ENCODE results near the gene PTTG1. TPM values are rescaled to one million over a fixed set of nuclear protein-coding genes. Genes with fewer than 3 reads are reported as not detected.
"Not testable (repeated sequence)": the region's sequence is repeated elsewhere in the genome, so short reads cannot be mapped to it uniquely, and the experiment has no call there.

The PTTG1 gene
- total and polyA plus RNA-seq, 4 experiments from 2014 or later, result 9.2 to 20.2 (median 15.8) TPM

DNA sequence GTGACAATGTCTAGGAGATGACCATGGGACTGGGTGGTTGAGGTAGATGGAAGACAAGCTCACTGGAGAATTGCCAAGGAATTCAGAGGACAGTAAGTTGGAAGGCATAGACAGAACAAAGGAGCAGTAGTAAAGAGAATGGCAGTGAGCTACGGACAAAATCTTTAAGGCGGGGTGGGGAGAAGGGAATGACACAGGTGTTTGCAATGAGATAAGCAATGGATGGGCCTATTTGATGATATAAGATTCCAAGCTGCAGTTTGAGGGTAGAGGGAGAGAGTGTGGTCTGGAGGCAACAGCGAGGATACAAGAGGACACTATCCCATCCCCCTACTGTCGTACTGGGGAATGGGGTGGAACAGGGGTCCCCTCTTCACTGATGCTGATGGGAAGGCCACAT is 14.4 kb downstream of the PTTG1 start:
- peaks cover 7% of the 10 kb centered on the region in 2 donors for H3K27me3 Mint-ChIP-seq
- H3K4me3 Mint-ChIP-seq, result no peak overlapping the region
- ChIA-PET POLR2A (ENCODE audit: partially characterized antibody) (interaction anchor here (0.7 kb wide), 1 partner anchor 14 kb away, joined by 4 read pairs; the partner anchor contains the start of gene PTTG1), CTCF (ENCODE audit: partially characterized antibody) (interaction anchor here (0.8 kb wide), 1 partner anchor 11 kb away, joined by 3 read pairs; no protein-coding TSS in a partner anchor)
- DNase-seq, result no peak
- Histone ChIP-seq H3K27me3 (ENCODE audit: insufficient read depth, low read length) (no peaks in the 10 kb centered on the region), H3K27ac (ENCODE audit: low read depth, low read length) (no peak overlapping the region), H3K4me3 (ENCODE audit: low read length in 2 of 2) (no peak overlapping the region), H3K4me1 (ENCODE audit: insufficient read depth, low read length) (peaks cover 2% of the 10 kb centered on the region), H3K9me3 (ENCODE audit: control insufficient read depth in 1 of 2, low read length in 2 of 2) (no peaks in the 10 kb centered on the region), H3K36me3 (ENCODE audit: insufficient read depth, low read length) (no peaks in the 10 kb centered on the region)
- intact Hi-C loops (cut with micrococcal nuclease), result loop anchor here (5.0 to 10.0 kb wide), 3 partner anchors 239 to 1256 kb away; partner anchors contain the start of gene GABRB2
- H3K36me3 Mint-ChIP-seq, result peaks cover 0 to 2% of the 10 kb centered on the region in 2 donors
- H3K9me3 Mint-ChIP-seq, result no peaks in the 10 kb centered on the region
- peaks cover 5 to 14% (median 8%) of the 10 kb centered on the region in 4 donors for H3K4me1 Mint-ChIP-seq
- H3K27ac Mint-ChIP-seq, result no peak overlapping the region

DNA sequence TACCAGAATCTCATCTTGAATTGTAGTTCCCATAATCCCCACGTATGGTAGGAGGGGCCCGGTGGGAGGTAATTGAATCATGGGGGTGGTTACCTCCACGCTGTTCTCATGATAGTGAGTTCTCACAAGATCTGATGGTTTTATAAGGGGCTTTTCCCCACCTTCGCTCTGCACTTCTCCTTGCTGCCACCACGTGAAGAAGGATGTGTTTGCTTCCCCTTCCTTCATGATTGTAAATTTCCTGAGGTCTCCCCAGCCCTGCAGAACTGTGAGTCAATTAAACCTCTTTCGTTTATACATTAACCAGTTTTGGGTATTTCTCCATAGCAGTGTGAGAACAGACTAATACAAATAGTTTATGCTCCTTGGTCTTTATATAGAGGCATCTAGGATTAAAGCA is 15.0 kb downstream of the PTTG1 start:
- DNase-seq; H3K27me3 Mint-ChIP-seq; H3K9me3 Mint-ChIP-seq; H3K4me3 ChIP-seq (ENCODE audit: low read length in 2 of 2); H3K9me3 ChIP-seq (ENCODE audit: control insufficient read depth in 1 of 2, low read length in 2 of 2); H3K27ac ChIP-seq (ENCODE audit: low read depth, low read length); H3K36me3 ChIP-seq (ENCODE audit: insufficient read depth, low read length); H3K4me3 Mint-ChIP-seq; H3K36me3 Mint-ChIP-seq; POLR2A ChIA-PET (ENCODE audit: partially characterized antibody); H3K27me3 ChIP-seq (ENCODE audit: insufficient read depth, low read length); H3K4me1 ChIP-seq (ENCODE audit: insufficient read depth, low read length): not testable (repeated sequence)
- Mint-ChIP-seq H3K27ac (peak overlapping the region in 1 of 7 donors; percentile 24), H3K4me1 (peaks cover 7 to 17% (median 12%) of the 10 kb centered on the region in 4 donors)
- CTCF ChIA-PET (ENCODE audit: partially characterized antibody), result interaction anchor here (3.3 to 6.3 kb wide), 4 partner anchors 13 to 73 kb away, joined by 29 to 239 read pairs (median 135); partner anchors contain the start of genes PTTG1 and SLU7
- intact Hi-C loops (cut with micrococcal nuclease), result loop anchor here (5.0 to 10.0 kb wide), 3 partner anchors 238 to 1256 kb away; partner anchors contain the start of gene GABRB2

- Histone ChIP-seq H3K27me3 (ENCODE audit: insufficient read depth, low read length) (no peaks in the 10 kb centered on the region), H3K36me3 (ENCODE audit: insufficient read depth, low read length) (no peaks in the 10 kb centered on the region), H3K4me1 (ENCODE audit: insufficient read depth, low read length) (peaks cover 10% of the 10 kb centered on the region), H3K4me3 (ENCODE audit: low read length in 2 of 2) (no peak overlapping the region), H3K9me3 (ENCODE audit: control insufficient read depth in 1 of 2, low read length in 2 of 2) (no peaks in the 10 kb centered on the region), H3K27ac (ENCODE audit: low read depth, low read length) (no peak overlapping the region)
- Mint-ChIP-seq H3K27ac (no peak overlapping the region), H3K9me3 (no peaks in the 10 kb centered on the region), H3K36me3 (peaks cover 0 to 2% of the 10 kb centered on the region in 2 donors), H3K4me1 (peaks cover 7 to 19% (median 12%) of the 10 kb centered on the region in 4 donors), H3K27me3 (peaks cover 7% of the 10 kb centered on the region in 2 donors), H3K4me3 (peak overlapping the region in 1 of 8 donors; percentile 18)
- CTCF ChIA-PET (ENCODE audit: partially characterized antibody), result interaction anchor here (1.1 to 6.3 kb wide), 10 partner anchors 11 to 350 kb away, joined by 3 to 239 read pairs (median 28); partner anchors contain the start of genes PTTG1 and SLU7
- no peak for DNase-seq
- POLR2A ChIA-PET (ENCODE audit: partially characterized antibody), result interaction anchor here (2.4 kb wide), 1 partner anchor 70 kb away, joined by 14 read pairs; no protein-coding TSS in a partner anchor
- intact Hi-C loops (cut with micrococcal nuclease), result loop anchor here (5.0 to 10.0 kb wide), 3 partner anchors 238 to 1255 kb away; partner anchors contain the start of gene GABRB2
Measured at GRCh38 chr5:160437271-160437670, 15.6 kb downstream of the PTTG1 start.

DNA sequence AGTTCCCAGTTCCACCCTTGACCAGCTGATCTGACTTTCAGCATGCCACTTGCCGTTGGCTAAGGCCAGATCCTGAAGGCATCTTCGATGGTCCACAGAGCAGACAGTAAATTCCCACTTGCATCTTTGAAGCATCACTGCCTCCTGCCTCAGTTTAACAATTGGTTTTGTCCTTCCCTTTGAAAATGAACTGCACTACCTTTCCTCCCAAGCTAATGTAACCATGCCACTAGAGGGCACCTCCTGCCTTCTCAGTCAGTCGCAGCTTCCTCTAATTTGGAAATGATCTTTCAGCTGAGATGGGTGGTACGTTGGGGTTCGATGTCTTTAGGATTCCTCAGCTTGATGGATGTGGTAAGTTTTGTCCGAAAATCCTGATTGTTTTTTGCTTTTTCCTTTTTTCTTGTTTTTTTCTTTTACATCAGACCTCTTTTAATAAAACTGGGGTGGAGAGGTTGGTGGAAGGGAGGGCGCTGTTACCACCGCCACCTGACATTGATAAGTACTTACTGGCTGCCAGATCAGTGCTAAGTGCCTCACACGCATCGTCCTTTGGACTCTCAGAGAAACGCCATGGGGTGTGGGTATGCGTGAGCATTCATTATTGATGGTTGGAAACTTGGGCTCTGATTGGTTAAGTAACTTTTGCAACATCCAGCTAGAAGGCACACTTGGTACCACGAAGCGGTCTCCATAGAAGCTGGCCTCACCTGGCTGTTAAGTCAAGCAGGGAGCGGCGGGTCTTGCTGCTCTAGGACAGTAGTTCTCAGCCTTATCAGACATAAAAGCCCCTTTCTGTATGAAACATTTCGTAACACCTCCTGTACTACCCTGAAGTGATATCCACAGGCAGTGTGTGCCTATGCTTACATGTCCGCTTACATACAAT is 16.9 kb downstream of the PTTG1 start:
- Histone ChIP-seq H3K9me3 (ENCODE audit: control insufficient read depth in 1 of 2, low read length in 2 of 2) (no peaks in the 10 kb centered on the region), H3K36me3 (ENCODE audit: insufficient read depth, low read length) (no peaks in the 10 kb centered on the region), H3K27ac (ENCODE audit: low read depth, low read length) (peak overlapping the region; percentile 33), H3K4me1 (ENCODE audit: insufficient read depth, low read length) (peaks cover 10% of the 10 kb centered on the region), H3K4me3 (ENCODE audit: low read length in 2 of 2) (peak overlapping the region; percentile 48 to 85), H3K27me3 (ENCODE audit: insufficient read depth, low read length) (no peaks in the 10 kb centered on the region)
- intact Hi-C loops (cut with micrococcal nuclease), result loop anchor here (1.0 to 10.0 kb wide), 7 partner anchors 17 to 1254 kb away; partner anchors contain the start of genes GABRB2 and PTTG1
- POLR2A ChIA-PET (ENCODE audit: partially characterized antibody), result interaction anchor here (0.8 to 3.7 kb wide), 12 partner anchors 9 to 1231 kb away, joined by 3 to 34 read pairs (median 8); partner anchors contain the start of genes PTTG1 and SLU7
- peak overlapping the region; percentile 84 to 97 (median 89) for H3K27ac Mint-ChIP-seq
- peak; percentile 61 to 70 (median 67) for DNase-seq
- CTCF ChIA-PET (ENCODE audit: partially characterized antibody), result interaction anchor here (0.6 to 6.3 kb wide), 40 partner anchors 9 to 532 kb away, joined by 3 to 239 read pairs (median 6); partner anchors contain the start of genes PTTG1 and SLU7
- peaks cover 7 to 23% (median 12%) of the 10 kb centered on the region in 4 donors for H3K4me1 Mint-ChIP-seq
- peaks cover 0 to 2% of the 10 kb centered on the region in 2 donors for H3K36me3 Mint-ChIP-seq
- H3K27me3 Mint-ChIP-seq, result peaks cover 7% of the 10 kb centered on the region in 2 donors
- H3K9me3 Mint-ChIP-seq, result no peaks in the 10 kb centered on the region
- H3K4me3 Mint-ChIP-seq, result peak overlapping the region; percentile 87 to 99 (median 91)

GRCh38 chr5:160439205-160439600 is 17.5 kb downstream of the PTTG1 start:
- peaks cover 0 to 2% (median 0%) of the 10 kb centered on the region in 8 donors for H3K9me3 Mint-ChIP-seq
- H3K4me1 ChIP-seq (ENCODE audit: insufficient read depth, low read length), result peaks cover 10% of the 10 kb centered on the region

GRCh38 chr5:160441311-160441781 is 19.7 kb downstream of the PTTG1 start:
- CTCF ChIA-PET (ENCODE audit: partially characterized antibody), result interaction anchor here (1.0 to 6.3 kb wide), 11 partner anchors 7 to 68 kb away, joined by 3 to 239 read pairs (median 23); partner anchors contain the start of genes PTTG1 and SLU7
- no peak overlapping the region for H3K4me3 Mint-ChIP-seq
- Histone ChIP-seq H3K4me1 (ENCODE audit: insufficient read depth, low read length) (peaks cover 10% of the 10 kb centered on the region), H3K4me3 (ENCODE audit: low read length in 2 of 2) (no peak overlapping the region), H3K27me3 (ENCODE audit: insufficient read depth, low read length) (no peaks in the 10 kb centered on the region), H3K27ac (ENCODE audit: low read depth, low read length) (no peak overlapping the region), H3K9me3 (ENCODE audit: control insufficient read depth in 1 of 2, low read length in 2 of 2) (no peaks in the 10 kb centered on the region), H3K36me3 (ENCODE audit: insufficient read depth, low read length) (no peaks in the 10 kb centered on the region)
- intact Hi-C loops (cut with micrococcal nuclease), result no loop called here
- H3K4me1 Mint-ChIP-seq, result peaks cover 8 to 23% (median 13%) of the 10 kb centered on the region in 4 donors
- peaks cover 0 to 2% (median 0%) of the 10 kb centered on the region in 8 donors for H3K9me3 Mint-ChIP-seq
- no peak overlapping the region for H3K27ac Mint-ChIP-seq
- H3K36me3 Mint-ChIP-seq, result peaks cover 0 to 2% of the 10 kb centered on the region in 2 donors
- H3K27me3 Mint-ChIP-seq, result no peaks in the 10 kb centered on the region
- no peak for DNase-seq
- POLR2A ChIA-PET (ENCODE audit: partially characterized antibody), result interaction anchor here (1.9 to 3.7 kb wide), 2 partner anchors 22 to 23 kb away, joined by 6 to 32 read pairs; partner anchors contain the start of gene SLU7

More at GRCh38 chr5:160439205-160439600, 17.5 kb downstream of the PTTG1 start:
- Histone ChIP-seq H3K4me3 (ENCODE audit: low read length in 2 of 2) (peak overlapping the region; percentile 48 to 85), H3K27me3 (ENCODE audit: insufficient read depth, low read length) (no peaks in the 10 kb centered on the region), H3K36me3 (ENCODE audit: insufficient read depth, low read length) (no peaks in the 10 kb centered on the region), H3K9me3 (ENCODE audit: control insufficient read depth in 1 of 2, low read length in 2 of 2) (no peaks in the 10 kb centered on the region), H3K27ac (ENCODE audit: low read depth, low read length) (peak overlapping the region; percentile 33)
- Mint-ChIP-seq H3K4me3 (peak overlapping the region; percentile 87 to 99 (median 91)), H3K36me3 (peaks cover 0 to 2% of the 10 kb centered on the region in 2 donors), H3K4me1 (peaks cover 7 to 23% (median 12%) of the 10 kb centered on the region in 4 donors), H3K27ac (peak overlapping the region; percentile 84 to 97 (median 89)), H3K27me3 (peaks cover 7% of the 10 kb centered on the region in 2 donors)
- DNase-seq, result peak; percentile 82 to 87 (median 84)
- intact Hi-C loops (cut with micrococcal nuclease), result loop anchor here (1.0 to 10.0 kb wide), 5 partner anchors 21 to 1253 kb away; partner anchors contain the start of gene GABRB2
- ChIA-PET POLR2A (ENCODE audit: partially characterized antibody) (interaction anchor here (0.8 to 3.7 kb wide), 10 partner anchors 17 to 1231 kb away, joined by 3 to 34 read pairs (median 8); partner anchors contain the start of genes PTTG1 and SLU7), CTCF (ENCODE audit: partially characterized antibody) (interaction anchor here (1.0 to 6.3 kb wide), 33 partner anchors 9 to 417 kb away, joined by 3 to 239 read pairs (median 6); partner anchors contain the start of genes PTTG1 and SLU7)

Data from CD4-positive, alpha-beta memory T cell (primary cell).